ENCODE results near the gene SBNO2.

SBNO2 gene

DNA sequence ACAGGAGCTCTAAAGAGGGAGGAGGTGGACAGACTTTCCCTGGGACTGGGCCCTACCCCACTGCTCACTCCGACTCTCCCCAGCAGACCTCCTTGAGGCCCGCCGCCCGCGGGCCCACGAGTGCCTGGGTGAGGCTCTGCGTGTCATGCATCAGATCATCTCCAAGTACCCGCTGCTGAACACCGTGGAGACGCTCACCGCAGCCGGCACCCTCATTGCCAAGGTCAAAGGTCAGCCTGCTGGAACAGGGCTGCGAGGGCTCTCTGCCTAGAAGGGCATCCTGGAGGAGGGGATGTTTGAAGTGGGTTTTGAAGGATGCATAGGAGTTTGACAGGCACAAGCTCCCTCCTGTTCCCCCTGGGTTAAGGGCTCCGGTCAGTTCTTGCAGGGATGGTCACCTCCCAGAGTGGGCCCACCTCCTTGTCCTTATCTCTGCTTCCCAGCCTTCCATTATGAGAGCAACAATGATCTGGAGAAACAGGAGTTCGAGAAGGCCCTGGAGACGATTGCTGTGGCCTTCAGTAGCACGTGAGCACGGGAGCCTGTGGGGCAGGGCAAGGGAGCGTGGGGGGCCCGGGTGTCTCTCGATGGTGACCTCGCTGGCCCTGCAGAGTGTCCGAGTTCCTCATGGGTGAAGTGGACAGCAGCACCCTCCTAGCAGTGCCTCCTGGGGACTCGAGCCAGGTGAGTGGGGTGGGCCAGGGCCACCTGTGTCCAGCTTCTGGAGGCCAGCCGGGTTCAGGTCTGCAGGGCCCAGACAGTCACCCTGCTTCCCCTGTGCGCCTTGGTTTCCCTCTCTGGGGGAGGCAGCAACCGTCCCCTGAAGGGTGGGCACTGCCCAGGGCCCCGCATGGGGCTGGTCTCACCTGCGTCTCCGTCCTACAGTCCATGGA is 100.8 kb downstream of the SBNO2 start:
- Histone ChIP-seq H3K4me1 (ENCODE audit: control insufficient read depth, insufficient read depth, low read length) (peaks cover 45% of the 10 kb centered on the region), H3K9me3 (ENCODE audit: control insufficient read depth, low read length) (no peaks in the 10 kb centered on the region), H3K27me3 (ENCODE audit: control insufficient read depth, insufficient read depth, low read length) (peaks cover 38% of the 10 kb centered on the region), H3K36me3 (ENCODE audit: control insufficient read depth, insufficient read depth, low read length) (no peaks in the 10 kb centered on the region), H3K9ac (ENCODE audit: low read length) (no peak overlapping the region), H3K4me3 (ENCODE audit: low read length) (no peak overlapping the region)

DNA sequence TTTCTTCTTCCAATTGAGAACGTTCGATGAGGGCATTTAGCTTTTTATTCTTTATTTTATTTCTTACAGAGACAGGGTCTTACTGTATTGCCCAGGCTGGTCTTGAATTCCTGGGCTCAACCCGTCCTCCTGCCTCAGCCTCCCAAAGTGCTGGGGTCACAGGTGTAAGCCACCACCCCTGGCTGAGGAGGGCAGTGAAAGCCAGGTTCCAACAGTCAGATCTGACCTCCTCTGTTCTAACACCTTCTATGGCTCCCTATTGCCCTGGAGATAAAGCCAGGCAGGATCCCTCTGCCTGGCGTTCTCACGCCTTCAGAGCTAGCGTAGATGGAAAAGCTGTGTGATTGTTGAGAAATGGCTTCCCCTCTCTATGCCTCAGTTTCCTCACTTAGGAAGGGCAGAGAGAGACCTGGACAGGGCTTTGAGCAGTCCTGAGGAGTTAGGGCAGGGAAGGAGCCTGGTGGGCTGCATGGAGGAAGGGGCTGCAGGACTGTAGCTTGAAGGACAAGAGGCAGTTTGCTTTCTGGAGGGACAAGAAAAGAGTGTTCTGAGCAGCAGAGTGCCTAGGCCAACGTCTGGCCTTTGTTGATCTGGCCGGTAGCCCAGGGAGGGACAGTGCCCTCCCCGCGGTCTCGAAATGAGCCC is 101.6 kb downstream of the SBNO2 start:
- peaks cover 54% of the 10 kb centered on the region for H3K4me1 ChIP-seq (ENCODE audit: control insufficient read depth, insufficient read depth, low read length)
- no peaks in the 10 kb centered on the region for H3K9me3 ChIP-seq (ENCODE audit: control insufficient read depth, low read length)
- H3K27me3 ChIP-seq (ENCODE audit: control insufficient read depth, insufficient read depth, low read length): peaks cover 46% of the 10 kb centered on the region
- no peak overlapping the region for H3K4me3 ChIP-seq (ENCODE audit: low read length)
- no peak overlapping the region for H3K9ac ChIP-seq (ENCODE audit: low read length)
- no peaks in the 10 kb centered on the region for H3K36me3 ChIP-seq (ENCODE audit: control insufficient read depth, insufficient read depth, low read length)

DNA sequence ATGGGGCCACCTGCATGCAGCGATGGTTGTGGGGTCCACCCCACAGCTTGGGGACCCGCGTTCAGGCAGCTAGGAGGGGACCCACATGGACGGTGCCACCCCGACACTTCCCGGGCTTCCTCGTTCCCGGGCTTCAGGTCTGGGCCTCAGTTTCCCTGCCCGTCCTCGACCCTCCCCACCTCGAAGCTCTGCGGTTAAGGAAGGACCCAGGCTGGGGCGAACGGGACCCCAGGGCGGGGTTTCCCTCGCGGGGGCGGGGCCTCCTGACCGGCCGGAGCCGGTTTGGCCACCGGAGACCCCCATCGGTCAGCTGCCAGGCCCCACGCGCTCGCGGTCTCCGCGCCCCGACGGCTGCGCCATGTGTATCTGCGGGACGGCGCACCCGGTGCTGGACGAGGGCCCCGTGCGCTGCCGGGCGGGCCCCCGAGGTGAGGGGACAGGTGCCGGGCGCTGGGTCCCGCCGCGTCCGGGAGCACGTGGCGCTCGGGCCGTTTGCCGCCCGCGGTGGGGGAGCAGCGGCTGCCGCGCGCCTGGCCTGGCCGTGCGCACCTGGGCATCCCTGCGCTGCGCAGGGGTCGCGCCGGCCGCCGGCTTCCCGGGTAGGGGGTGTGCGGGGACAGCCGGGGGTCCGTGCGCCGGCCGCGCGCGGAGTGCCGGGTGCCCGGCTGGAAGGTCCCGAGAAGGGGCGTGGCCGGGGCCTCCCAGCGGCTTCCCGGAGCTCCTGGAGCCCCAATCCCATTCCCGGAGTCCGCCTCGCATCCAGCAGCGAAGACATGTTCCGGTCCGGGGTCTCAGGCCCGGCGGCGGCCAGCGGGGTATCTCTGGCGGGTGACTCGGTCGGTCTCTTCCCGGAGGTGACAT is 102.9 kb downstream of the SBNO2 start:
- Histone ChIP-seq H3K4me1 (ENCODE audit: control insufficient read depth, insufficient read depth, low read length) (peaks cover 58% of the 10 kb centered on the region), H3K27me3 (ENCODE audit: control insufficient read depth, insufficient read depth, low read length) (peaks cover 60% of the 10 kb centered on the region)

DNA sequence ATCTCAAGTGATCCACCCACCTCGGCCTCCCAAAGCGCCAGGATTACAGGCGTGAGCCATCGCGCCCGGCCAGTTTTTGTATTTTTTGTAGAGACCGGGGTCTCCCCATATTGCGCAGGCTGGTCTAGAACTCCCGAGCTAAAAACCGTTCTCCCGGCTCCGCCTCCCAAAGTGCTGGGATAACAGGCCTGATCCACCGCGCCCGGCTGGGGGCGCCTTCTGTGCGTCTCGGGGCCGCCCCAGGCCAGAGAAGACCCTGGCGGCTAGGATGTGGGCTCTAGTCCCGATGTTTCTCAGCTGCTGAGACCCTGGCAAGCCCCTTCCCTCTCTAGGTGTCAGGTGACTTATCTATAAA is 103.5 kb downstream of the SBNO2 start:
- H3K9me3 ChIP-seq (ENCODE audit: control insufficient read depth, low read length): no peaks in the 10 kb centered on the region
- no peak overlapping the region for H3K9ac ChIP-seq (ENCODE audit: low read length)
- H3K4me3 ChIP-seq (ENCODE audit: low read length): no peak overlapping the region
- H3K36me3 ChIP-seq (ENCODE audit: control insufficient read depth, insufficient read depth, low read length): no peaks in the 10 kb centered on the region
- peaks cover 58% of the 10 kb centered on the region for H3K4me1 ChIP-seq (ENCODE audit: control insufficient read depth, insufficient read depth, low read length)
- H3K27me3 ChIP-seq (ENCODE audit: control insufficient read depth, insufficient read depth, low read length): peaks cover 66% of the 10 kb centered on the region

More for the DNA sequence above, 102.9 kb downstream of the SBNO2 start:
- no peak overlapping the region for H3K4me3 ChIP-seq (ENCODE audit: low read length)
- no peaks in the 10 kb centered on the region for H3K36me3 ChIP-seq (ENCODE audit: control insufficient read depth, insufficient read depth, low read length)
- no peak overlapping the region for H3K9ac ChIP-seq (ENCODE audit: low read length)
- no peaks in the 10 kb centered on the region for H3K9me3 ChIP-seq (ENCODE audit: control insufficient read depth, low read length)

DNA sequence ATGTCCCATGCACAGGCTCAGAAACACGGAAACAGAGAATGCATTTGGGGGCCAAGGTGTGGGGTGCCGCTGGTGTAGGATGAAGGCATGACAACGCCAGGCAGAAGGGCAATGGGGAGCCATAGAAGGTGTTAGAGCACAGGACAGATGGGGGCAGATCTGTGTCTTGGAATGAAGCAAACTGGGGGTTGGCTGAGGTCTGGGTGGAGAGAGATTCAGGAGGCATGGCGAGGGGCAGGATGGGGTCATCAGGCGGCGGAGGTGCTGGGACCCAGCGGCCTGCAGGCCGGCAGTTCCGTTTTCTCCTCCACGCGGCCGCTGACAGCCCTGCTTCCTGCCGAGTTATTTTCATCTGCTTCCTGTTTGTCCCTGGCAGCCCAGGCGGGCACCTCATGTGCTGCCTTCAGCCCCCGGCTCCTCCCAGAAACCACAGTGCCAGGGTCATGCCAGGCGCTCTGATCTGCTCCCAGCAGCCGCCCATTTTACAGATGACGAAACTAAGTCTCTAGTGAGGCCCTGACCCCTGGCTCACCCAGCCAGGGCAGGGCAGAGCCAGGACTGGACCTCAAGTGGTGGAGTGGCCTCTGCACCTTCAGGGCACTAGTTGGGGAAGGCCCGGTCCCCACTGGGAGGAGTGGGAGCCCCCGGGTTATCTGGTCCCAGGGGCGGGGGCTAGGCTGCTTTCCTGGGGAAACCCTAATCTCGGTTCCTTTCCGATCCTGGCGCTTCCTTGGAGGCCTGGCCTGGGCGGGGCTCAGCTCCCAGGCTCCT is 104.9 kb downstream of the SBNO2 start:
- Histone ChIP-seq H3K36me3 (ENCODE audit: control insufficient read depth, insufficient read depth, low read length) (no peaks in the 10 kb centered on the region), H3K9me3 (ENCODE audit: control insufficient read depth, low read length) (no peaks in the 10 kb centered on the region), H3K27me3 (ENCODE audit: control insufficient read depth, insufficient read depth, low read length) (peaks cover 70% of the 10 kb centered on the region), H3K9ac (ENCODE audit: low read length) (no peak overlapping the region), H3K4me3 (ENCODE audit: low read length) (no peak overlapping the region), H3K4me1 (ENCODE audit: control insufficient read depth, insufficient read depth, low read length) (peaks cover 61% of the 10 kb centered on the region)

DNA sequence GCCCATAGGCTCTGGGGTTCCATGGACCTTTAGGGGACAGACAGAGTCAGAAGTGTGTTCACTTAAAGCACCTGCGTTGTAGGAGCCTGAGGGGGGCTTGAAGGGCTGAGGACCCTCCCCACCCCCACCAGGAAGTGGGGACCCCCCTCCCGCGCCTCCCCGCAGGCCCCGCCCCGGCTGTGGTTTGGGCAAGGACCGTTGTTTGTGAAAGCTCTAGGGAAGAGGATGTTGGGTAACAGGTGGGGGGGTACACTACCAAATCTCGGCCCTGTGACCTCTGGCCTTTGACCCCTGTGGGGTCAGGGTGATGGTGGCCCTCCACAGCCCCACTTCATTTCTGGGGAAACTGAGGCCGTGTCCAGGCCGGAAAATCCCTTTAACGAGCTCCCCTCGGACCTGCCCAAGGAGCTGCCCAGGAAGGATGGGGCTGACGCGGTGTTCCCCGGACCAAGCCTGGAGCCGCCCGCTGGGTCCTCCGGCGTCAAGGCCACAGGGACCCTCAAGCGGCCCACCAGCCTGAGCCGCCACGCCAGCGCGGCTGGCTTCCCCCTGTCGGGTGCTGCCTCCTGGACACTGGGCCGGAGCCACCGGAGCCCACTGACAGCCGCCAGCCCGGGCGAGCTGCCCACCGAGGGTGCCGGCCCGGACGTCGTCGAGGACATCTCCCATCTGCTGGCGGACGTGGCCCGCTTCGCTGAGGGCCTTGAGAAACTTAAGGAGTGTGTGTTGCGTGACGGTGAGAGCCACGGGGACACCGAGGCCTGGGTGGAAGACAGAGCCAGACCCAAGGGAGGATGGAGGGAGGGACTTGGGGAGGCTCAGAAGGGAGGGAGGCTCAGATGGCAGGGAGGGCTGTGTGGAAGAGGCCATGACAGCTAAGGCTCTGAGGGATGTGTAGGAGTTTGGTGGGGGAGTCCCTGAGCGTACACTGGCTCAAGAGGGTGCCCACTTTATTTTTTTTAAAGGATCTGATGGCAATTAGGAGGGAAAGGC is 105.8 kb downstream of the SBNO2 start:
- Histone ChIP-seq H3K9ac (ENCODE audit: low read length) (no peak overlapping the region), H3K27me3 (ENCODE audit: control insufficient read depth, insufficient read depth, low read length) (peaks cover 73% of the 10 kb centered on the region), H3K4me1 (ENCODE audit: control insufficient read depth, insufficient read depth, low read length) (peaks cover 62% of the 10 kb centered on the region), H3K9me3 (ENCODE audit: control insufficient read depth, low read length) (no peaks in the 10 kb centered on the region), H3K36me3 (ENCODE audit: control insufficient read depth, insufficient read depth, low read length) (no peaks in the 10 kb centered on the region), H3K4me3 (ENCODE audit: low read length) (no peak overlapping the region)

DNA sequence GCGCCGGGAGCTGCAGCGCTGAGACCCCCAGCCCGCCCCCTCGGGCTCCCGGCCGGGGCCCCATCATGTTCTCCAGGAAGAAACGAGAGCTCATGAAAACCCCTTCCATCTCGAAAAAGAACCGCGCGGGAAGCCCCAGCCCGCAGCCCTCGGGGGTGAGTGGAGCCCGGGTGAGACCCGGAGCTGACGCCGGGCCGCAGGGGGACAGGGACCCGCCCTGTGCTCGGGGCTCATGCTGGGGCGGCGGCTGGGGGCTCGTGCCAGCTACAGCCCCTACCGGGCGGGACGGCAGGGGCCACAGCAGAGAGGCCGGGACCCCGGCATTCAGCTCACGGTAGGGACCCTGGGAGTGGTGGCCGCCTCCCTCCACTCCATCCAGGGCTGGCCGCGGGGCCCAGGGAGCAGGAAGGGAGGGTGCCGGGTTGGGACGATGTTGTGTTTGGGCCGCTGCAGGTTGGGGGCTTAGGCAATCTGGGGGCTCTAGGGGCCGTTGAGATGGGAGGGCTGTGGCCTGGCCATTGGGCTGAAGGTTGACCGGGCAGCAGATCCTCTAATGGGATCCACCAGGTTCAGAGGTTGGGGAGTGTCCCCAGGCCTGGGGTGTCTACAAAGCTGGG is 106.6 kb downstream of the SBNO2 start:
- Histone ChIP-seq H3K9me3 (ENCODE audit: control insufficient read depth, low read length) (no peaks in the 10 kb centered on the region), H3K36me3 (ENCODE audit: control insufficient read depth, insufficient read depth, low read length) (no peaks in the 10 kb centered on the region), H3K4me1 (ENCODE audit: control insufficient read depth, insufficient read depth, low read length) (peaks cover 62% of the 10 kb centered on the region), H3K27me3 (ENCODE audit: control insufficient read depth, insufficient read depth, low read length) (peaks cover 71% of the 10 kb centered on the region), H3K9ac (ENCODE audit: low read length) (peak overlapping the region; percentile 28), H3K4me3 (ENCODE audit: low read length) (no peak overlapping the region)

DNA sequence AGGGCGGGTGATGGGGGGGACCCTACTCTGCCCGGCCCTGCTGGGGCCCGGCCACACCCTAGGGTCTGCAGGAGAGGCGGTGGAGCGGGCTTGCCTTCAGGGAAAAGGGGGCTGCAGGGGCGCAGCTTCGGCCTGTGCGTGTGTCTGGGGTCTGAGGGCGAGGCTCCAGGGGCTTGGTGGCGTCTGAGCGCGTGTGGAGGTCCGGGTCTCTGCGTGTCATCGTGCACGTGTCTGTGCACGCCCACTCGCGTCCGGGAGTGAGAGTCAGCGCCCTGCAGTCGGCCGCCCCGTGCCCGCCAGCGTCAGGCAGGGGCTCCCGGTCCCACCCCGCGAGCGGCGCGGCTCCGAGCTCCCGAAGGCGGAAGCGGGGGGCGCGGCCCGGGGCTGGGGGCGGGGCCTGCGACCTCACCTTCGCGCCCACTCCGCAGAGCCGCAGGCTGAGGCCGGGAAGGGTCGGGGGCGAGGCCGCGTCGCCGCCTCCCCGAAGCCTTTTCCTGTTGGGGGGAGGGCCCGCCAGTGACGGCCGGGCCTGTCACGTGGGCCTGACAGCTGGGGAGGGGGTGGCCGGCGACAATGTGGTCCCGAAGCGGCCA is 107.2 kb downstream of the SBNO2 start, which contains the start of gene ARHGAP45:
Gene ARHGAP45, plus strand, starts transcription at position 420 of the 593 bp plus-strand sequence. CDS start 239 bp downstream, outside the sequence.
- H3K9me3 ChIP-seq (ENCODE audit: control insufficient read depth, low read length): no peaks in the 10 kb centered on the region
- H3K4me1 ChIP-seq (ENCODE audit: control insufficient read depth, insufficient read depth, low read length): peaks cover 62% of the 10 kb centered on the region
- H3K9ac ChIP-seq (ENCODE audit: low read length): peak within 1 kb of the TSS; percentile 28
- no peaks in the 10 kb centered on the region for H3K36me3 ChIP-seq (ENCODE audit: control insufficient read depth, insufficient read depth, low read length)
- no peak within 1 kb of the TSS for H3K4me3 ChIP-seq (ENCODE audit: low read length)
- peaks cover 65% of the 10 kb centered on the region for H3K27me3 ChIP-seq (ENCODE audit: control insufficient read depth, insufficient read depth, low read length)

DNA sequence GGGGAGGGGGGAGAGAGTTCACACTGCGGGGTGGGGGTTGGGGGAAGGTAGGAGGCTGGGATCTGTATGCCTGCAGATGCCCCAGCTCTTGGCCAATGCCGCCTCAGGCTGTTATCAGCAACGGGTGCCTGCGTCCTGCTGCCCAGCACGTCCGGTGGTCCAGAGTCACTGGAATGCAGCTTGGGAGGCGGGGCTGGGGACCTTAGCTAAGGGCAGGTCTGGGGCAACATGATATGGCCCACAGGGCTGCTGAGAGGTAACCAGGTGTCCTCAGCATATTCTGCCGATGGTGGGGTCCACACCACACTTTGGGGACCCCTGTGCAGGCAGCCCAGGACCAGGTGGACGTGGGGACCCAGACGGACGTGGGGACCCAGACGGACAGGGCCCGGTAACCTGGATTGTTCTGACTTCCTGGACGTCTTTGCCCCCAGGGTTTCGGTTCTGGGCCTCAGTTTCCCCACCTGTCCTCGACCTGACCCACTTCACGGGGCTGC is 107.8 kb downstream of the SBNO2 start:
- Histone ChIP-seq H3K4me3 (ENCODE audit: low read length) (no peak overlapping the region), H3K9me3 (ENCODE audit: control insufficient read depth, low read length) (no peaks in the 10 kb centered on the region), H3K9ac (ENCODE audit: low read length) (no peak overlapping the region), H3K27me3 (ENCODE audit: control insufficient read depth, insufficient read depth, low read length) (peaks cover 60% of the 10 kb centered on the region), H3K36me3 (ENCODE audit: control insufficient read depth, insufficient read depth, low read length) (no peaks in the 10 kb centered on the region), H3K4me1 (ENCODE audit: control insufficient read depth, insufficient read depth, low read length) (peaks cover 62% of the 10 kb centered on the region)

DNA sequence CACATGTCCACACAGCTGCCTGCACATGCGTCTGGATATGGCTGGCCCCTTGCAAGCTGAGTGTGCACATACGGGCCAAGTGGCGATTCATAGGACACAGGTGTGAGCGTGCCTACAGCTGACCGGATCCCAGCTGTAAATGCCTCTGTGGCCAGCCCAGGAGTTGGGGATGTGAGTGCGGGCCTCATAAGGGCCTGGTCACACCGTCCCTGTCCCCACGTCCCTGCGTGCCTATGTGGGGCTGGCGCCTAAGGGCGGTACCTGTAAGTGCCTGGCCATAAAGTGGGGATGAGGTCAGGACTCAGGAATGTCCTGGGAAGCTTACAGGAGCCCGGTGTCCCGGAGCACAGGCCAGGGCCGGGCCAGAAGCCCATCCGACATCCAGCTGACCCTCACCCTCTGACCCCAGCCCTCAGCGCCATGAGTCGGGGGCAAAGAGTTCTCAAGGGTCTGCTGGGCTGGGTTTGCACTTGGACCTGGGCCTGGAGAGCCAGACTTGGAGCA is 108.4 kb downstream of the SBNO2 start:
- Histone ChIP-seq H3K4me1 (ENCODE audit: control insufficient read depth, insufficient read depth, low read length) (peaks cover 57% of the 10 kb centered on the region), H3K4me3 (ENCODE audit: low read length) (no peak overlapping the region), H3K36me3 (ENCODE audit: control insufficient read depth, insufficient read depth, low read length) (no peaks in the 10 kb centered on the region)

More for the DNA sequence above, 108.4 kb downstream of the SBNO2 start:
- no peak overlapping the region for H3K9ac ChIP-seq (ENCODE audit: low read length)
- peaks cover 55% of the 10 kb centered on the region for H3K27me3 ChIP-seq (ENCODE audit: control insufficient read depth, insufficient read depth, low read length)
- H3K9me3 ChIP-seq (ENCODE audit: control insufficient read depth, low read length): no peaks in the 10 kb centered on the region

All from mucosa of stomach (tissue), 1 donor.